Natural killer cell (primary cell): Measurements from ENCODE around the gene MCTP1. TPM values are rescaled to one million over a fixed set of nuclear protein-coding genes. Genes with fewer than 3 reads are reported as not detected.

Source experiments
- ATAC-seq, 3 donors: fragments of 150-1000 bp in 2 of 3; fragments of 200-7000 bp in 1 of 3; cut with Tn5 transposase; 1 replicate in 1 of 3; 2 replicates in 2 of 3; pipeline ENCODE4 v1.10.0; 2021; ENCODE audit warnings: mild to moderate bottlenecking in 2 of 3, moderate library complexity in 2 of 3
- DNase-seq, 2 donors: peaks; one replicate each; pipeline versions ENCODE4 v3.0.0 to v3.0.0-alpha.2; 2013 to 2021; ENCODE audit warnings: mixed read lengths in 1 of 2
- H3K27ac ChIP-seq: one replicate; pipeline ENCODE4 v1.5.1; 2013; ENCODE audit warnings: mild to moderate bottlenecking, low read length
- H3K27me3 ChIP-seq: one replicate; pipeline ENCODE4 v1.6.1; 2013; ENCODE audit warnings: low read length; ENCODE audit not compliant: control insufficient read depth, insufficient read depth
- H3K36me3 ChIP-seq: one replicate; pipeline ENCODE4 v1.6.1; 2013; ENCODE audit warnings: low read length; ENCODE audit not compliant: control insufficient read depth, insufficient read depth
- H3K4me1 ChIP-seq: one replicate; pipeline ENCODE4 v1.6.1; 2013; ENCODE audit warnings: low read length; ENCODE audit not compliant: control insufficient read depth, insufficient read depth
- H3K4me3 ChIP-seq: one replicate; pipeline ENCODE4 v1.5.1; 2013; ENCODE audit warnings: low read length
- H3K9me3 ChIP-seq: one replicate; pipeline ENCODE4 v1.6.1; 2013; ENCODE audit warnings: low read length; ENCODE audit not compliant: control insufficient read depth, insufficient read depth
- H3K27ac Mint-ChIP-seq, 2 donors: one replicate each; pipeline ENCODE4 v1.8.0; 2022; ENCODE audit warnings: mild to moderate bottlenecking in 2 of 2, mixed read lengths in 2 of 2, moderate library complexity in 1 of 2
- H3K27me3 Mint-ChIP-seq, 2 donors: one replicate each; pipeline ENCODE4 v1.8.0; 2022; ENCODE audit warnings: low read depth in 2 of 2, mixed read lengths in 2 of 2
- H3K36me3 Mint-ChIP-seq: one replicate; pipeline ENCODE4 v1.8.0; 2022; ENCODE audit warnings: mixed read lengths
- H3K4me1 Mint-ChIP-seq, 2 donors: one replicate each; pipeline ENCODE4 v1.8.0; 2022; ENCODE audit warnings: mixed read lengths in 2 of 2
- H3K4me3 Mint-ChIP-seq: one replicate; pipeline ENCODE4 v1.8.0; 2022; ENCODE audit warnings: mild to moderate bottlenecking, moderate library complexity, mixed read lengths
- H3K9me3 Mint-ChIP-seq, 2 donors: one replicate each; pipeline ENCODE4 v1.8.0; 2022; ENCODE audit warnings: mixed read lengths in 2 of 2
- CTCF ChIP-seq: fragments of 200-600 bp; IDR thresholded peaks from one replicate; pipeline ENCODE4 v1.8.0; 2022; ENCODE audit warnings: antibody characterized with exemption
- WGBS: methylation state at CpG from one replicate; pipeline ENCODE4 v1.1.7; 2013; ENCODE audit warnings: missing lambda C conversion rate; ENCODE audit not compliant: insufficient coverage; 5-methylcytosine and 5-hydroxymethylcytosine counted together
- intact Hi-C: fragments of 100-400 bp; cut with micrococcal nuclease; formaldehyde crosslinking; loops from one replicate; pipeline ENCODE4 v1.14.2; 2022
- total RNA-seq, 4 donors: library from RNA; stranded (reverse); fragments of 120-200 nt in 1 of 4; gene quantifications; one replicate each; pipeline versions ENCODE4 v1.2.3 to v1.2.4, GENCODE V29; 2013 to 2022

Gene MCTP1
- total RNA-seq, 3 donors from 2014 or later (not counting 1 experiment from before 2014, with no cell fraction given) = 4.7 to 15.1 (median 9.8) TPM

GRCh38 chr5:95223566-95224258 is 61.2 kb downstream of the MCTP1 start:
- ATAC-seq = no peak
- Mint-ChIP-seq H3K36me3 (no peaks in the 10 kb centered on the region), H3K9me3 (no peaks in the 10 kb centered on the region), H3K4me1 (no peaks in the 10 kb centered on the region), H3K4me3 (no peak overlapping the region), H3K27me3 (no peaks in the 10 kb centered on the region), H3K27ac (no peak overlapping the region)
- no peak for TF ChIP-seq CTCF
- H3K36me3 ChIP-seq = no peaks in the 10 kb centered on the region
- WGBS = 96% methylated on average over 2 of the region's 2 CpGs
- H3K4me3 ChIP-seq = no peak overlapping the region
- DNase-seq = no peak
- no peak overlapping the region for H3K27ac ChIP-seq
- H3K4me1 ChIP-seq = no peaks in the 10 kb centered on the region
- intact Hi-C loops = no loop called here
- H3K27me3 ChIP-seq = no peaks in the 10 kb centered on the region
- H3K9me3 ChIP-seq = no peaks in the 10 kb centered on the region

- Mint-ChIP-seq H3K36me3 (no peaks in the 10 kb centered on the region), H3K4me3 (no peak overlapping the region), H3K27ac (no peak overlapping the region), H3K9me3 (no peaks in the 10 kb centered on the region), H3K4me1 (no peaks in the 10 kb centered on the region), H3K27me3 (no peaks in the 10 kb centered on the region)
- Histone ChIP-seq H3K27ac (no peak overlapping the region), H3K4me3 (no peak overlapping the region), H3K4me1 (no peaks in the 10 kb centered on the region), H3K36me3 (no peaks in the 10 kb centered on the region), H3K27me3 (no peaks in the 10 kb centered on the region), H3K9me3 (no peaks in the 10 kb centered on the region)
- ATAC-seq = no peak
- DNase-seq = no peak
- 90% methylated on average over 2 of the region's 2 CpGs for WGBS
- intact Hi-C loops = no loop called here
- TF ChIP-seq CTCF = no peak
Observed at GRCh38 chr5:95222836-95223235, 62.1 kb downstream of the MCTP1 start.

GRCh38 chr5:95221234-95221633 is 63.7 kb downstream of the MCTP1 start:
- H3K27ac ChIP-seq = no peak overlapping the region
- Mint-ChIP-seq H3K9me3 (no peaks in the 10 kb centered on the region), H3K4me1 (no peaks in the 10 kb centered on the region), H3K36me3 (no peaks in the 10 kb centered on the region), H3K27ac (no peak overlapping the region), H3K4me3 (no peak overlapping the region), H3K27me3 (no peaks in the 10 kb centered on the region)
- DNase-seq (no peak), ATAC-seq (no peak)
- no peak for TF ChIP-seq CTCF
- no peak overlapping the region for H3K4me3 ChIP-seq
- no peaks in the 10 kb centered on the region for H3K27me3 ChIP-seq
- no peaks in the 10 kb centered on the region for H3K36me3 ChIP-seq
- intact Hi-C loops = no loop called here
- H3K9me3 ChIP-seq = no peaks in the 10 kb centered on the region
- 73% methylated on average over 2 of the region's 2 CpGs for whole genome bisulfite sequencing
- H3K4me1 ChIP-seq = no peaks in the 10 kb centered on the region

- no peaks in the 10 kb centered on the region for H3K36me3 ChIP-seq
- no peak overlapping the region for H3K27ac ChIP-seq
- Mint-ChIP-seq H3K36me3 (no peaks in the 10 kb centered on the region), H3K27me3 (no peaks in the 10 kb centered on the region), H3K4me1 (no peaks in the 10 kb centered on the region), H3K4me3 (no peak overlapping the region), H3K27ac (no peak overlapping the region), H3K9me3 (no peaks in the 10 kb centered on the region)
- no peaks in the 10 kb centered on the region for H3K27me3 ChIP-seq
- no peak overlapping the region for H3K4me3 ChIP-seq
- TF ChIP-seq CTCF = no peak
- DNase-seq (no peak), ATAC-seq (no peak)
- no peaks in the 10 kb centered on the region for H3K4me1 ChIP-seq
- intact Hi-C loops = no loop called here
- no peaks in the 10 kb centered on the region for H3K9me3 ChIP-seq
- 100% methylated on average over 1 of the region's 1 CpG for WGBS
Observed at GRCh38 chr5:95220381-95220780, 64.5 kb downstream of the MCTP1 start.
